ENCODE results near the gene FGF4.

- TF ChIP-seq CTCF (conservative IDR thresholded peaks at IDR 0.05; ENCODE audit: low read depth, low read length) (no peak), EZH2 (IDR thresholded peaks at IDR 0.05; ENCODE audit: borderline replicate concordance, low read depth, low read length, poor library complexity, severe bottlenecking) (no peak)
Measured at GRCh38 chr11:69814902-69815301, 39.8 kb upstream of the FGF4 start.
